ENCODE results near the gene TMPRSS3. TPM values are rescaled to one million over a fixed set of nuclear protein-coding genes. Genes with fewer than 3 reads are reported as not detected.

Gene TMPRSS3
- polyA plus RNA-seq, 1 of the 3 experiments (the other 2 are of a cell fraction) = not detected

- no peak for TF ChIP-seq TCF12 (IDR thresholded peaks at IDR 0.05)
- no peak for TF ChIP-seq YY1 (IDR thresholded peaks at IDR 0.05; ENCODE audit: low read depth)
- no peak for TF ChIP-seq MXI1 (IDR thresholded peaks at IDR 0.05; ENCODE audit: low read depth, low read length)
- TF ChIP-seq GABPA (IDR thresholded peaks at IDR 0.05; ENCODE audit: low read depth) = no peak
- no peak for TF ChIP-seq RAD21 (IDR thresholded peaks at IDR 0.05; ENCODE audit: low read length)
- no peak for TF ChIP-seq NFIC (IDR thresholded peaks at IDR 0.05; ENCODE audit: borderline replicate concordance)
- TF ChIP-seq RCOR1 (IDR thresholded peaks at IDR 0.05; ENCODE audit: low read length) = no peak
- TF ChIP-seq, protein P1, sequence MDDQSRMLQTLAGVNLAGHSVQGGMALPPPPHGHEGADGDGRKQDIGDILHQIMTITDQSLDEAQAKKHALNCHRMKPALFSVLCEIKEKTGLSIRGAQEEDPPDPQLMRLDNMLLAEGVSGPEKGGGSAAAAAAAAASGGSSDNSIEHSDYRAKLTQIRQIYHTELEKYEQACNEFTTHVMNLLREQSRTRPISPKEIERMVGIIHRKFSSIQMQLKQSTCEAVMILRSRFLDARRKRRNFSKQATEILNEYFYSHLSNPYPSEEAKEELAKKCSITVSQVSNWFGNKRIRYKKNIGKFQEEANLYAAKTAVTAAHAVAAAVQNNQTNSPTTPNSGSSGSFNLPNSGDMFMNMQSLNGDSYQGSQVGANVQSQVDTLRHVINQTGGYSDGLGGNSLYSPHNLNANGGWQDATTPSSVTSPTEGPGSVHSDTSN (IDR thresholded peaks at IDR 0.05) = no peak
- no peak for TF ChIP-seq SIN3A (IDR thresholded peaks at IDR 0.05; ENCODE audit: borderline replicate concordance, low read depth, low read length)
- TF ChIP-seq TAF1 (IDR thresholded peaks at IDR 0.05; ENCODE audit: borderline replicate concordance, low read depth, low read length) = no peak
- TF ChIP-seq RFX5 (IDR thresholded peaks at IDR 0.05; ENCODE audit: low read length) = no peak
- no peak for TF ChIP-seq POLR2AphosphoS5 (IDR thresholded peaks at IDR 0.05; ENCODE audit: low read depth, low read length)
- TF ChIP-seq CHD2 (IDR thresholded peaks at IDR 0.05; ENCODE audit: low read length, partially characterized antibody) = no peak
- no peak for DNase-seq
- Histone ChIP-seq H3K4me1 (ENCODE audit: control insufficient read depth in 1 of 2, insufficient read depth in 2 of 2, low read depth in 1 of 2, low read length in 1 of 2) (no peaks in the 10 kb centered on the region), H3K36me3 (replicated peaks in 1 of 2; ENCODE audit: control insufficient read depth in 1 of 2, insufficient read depth in 2 of 2, low read length in 1 of 2) (no peaks in the 10 kb centered on the region), H3K27ac (ENCODE audit: low read depth in 2 of 2, low read length in 1 of 2) (no peak within 1 kb of the TSS), H4K20me1 (ENCODE audit: insufficient read depth) (no peaks in the 10 kb centered on the region), H2AFZ (ENCODE audit: low read depth) (no peak within 1 kb of the TSS), H3K4me3 (ENCODE audit: low read depth in 2 of 2, low read length in 1 of 2) (no peak within 1 kb of the TSS), H3K79me2 (ENCODE audit: insufficient read depth) (no peaks in the 10 kb centered on the region), H3K27me3 (ENCODE audit: insufficient read depth) (no peaks in the 10 kb centered on the region), H3K4me2 (no peak within 1 kb of the TSS), H3K9me2 (no peaks in the 10 kb centered on the region), H3K9ac (no peak within 1 kb of the TSS), H3F3A (replicated peaks; ENCODE audit: insufficient read depth) (no peaks in the 10 kb centered on the region), H3K9me3 (no peaks in the 10 kb centered on the region)
- ChIA-PET CTCF (interaction anchor here (0.6 to 0.7 kb wide), 2 partner anchors 94 to 286 kb away, joined by 3 read pairs; no protein-coding TSS in a partner anchor), POLR2A (no interaction called here)
- 54% methylated on average over 16 of the region's 21 CpGs for WGBS (ENCODE audit: low lambda C conversion rate)
Measured at GRCh38 chr21:42403611-42404231, 7.9 kb upstream of the TMPRSS3 start, which contains the start of gene UBASH3A. UBASH3A (plus strand) TSS chr21:42403902; CDS start chr21:42403946, 44 bp downstream.

- Histone ChIP-seq H3F3A (replicated peaks; ENCODE audit: insufficient read depth) (no peaks in the 10 kb centered on the region), H3K79me2 (ENCODE audit: insufficient read depth) (no peaks in the 10 kb centered on the region), H3K4me3 (ENCODE audit: low read depth in 2 of 2, low read length in 1 of 2) (no peak overlapping the region), H3K9me2 (no peaks in the 10 kb centered on the region), H3K9me3 (no peaks in the 10 kb centered on the region), H3K36me3 (replicated peaks in 1 of 2; ENCODE audit: control insufficient read depth in 1 of 2, insufficient read depth in 2 of 2, low read length in 1 of 2) (no peaks in the 10 kb centered on the region), H3K4me2 (no peak overlapping the region), H3K27ac (ENCODE audit: low read depth in 2 of 2, low read length in 1 of 2) (no peak overlapping the region), H2AFZ (ENCODE audit: low read depth) (no peak overlapping the region), H3K4me1 (ENCODE audit: control insufficient read depth in 1 of 2, insufficient read depth in 2 of 2, low read depth in 1 of 2, low read length in 1 of 2) (no peaks in the 10 kb centered on the region), H3K9ac (no peak overlapping the region), H3K27me3 (ENCODE audit: insufficient read depth) (no peaks in the 10 kb centered on the region), H4K20me1 (ENCODE audit: insufficient read depth) (no peaks in the 10 kb centered on the region)
- no peak for DNase-seq
- 41% methylated on average over 2 of the region's 2 CpGs for WGBS (ENCODE audit: low lambda C conversion rate)
- ChIA-PET CTCF (no interaction called here), POLR2A (no interaction called here)
- TF ChIP-seq USF1 (IDR thresholded peaks at IDR 0.05; ENCODE audit: borderline replicate concordance, low read depth) = no peak
- no peak for TF ChIP-seq MXI1 (IDR thresholded peaks at IDR 0.05; ENCODE audit: low read depth, low read length)
- TF ChIP-seq, protein P1 (IDR thresholded peaks at IDR 0.05) = no peak
- TF ChIP-seq, protein P2, sequence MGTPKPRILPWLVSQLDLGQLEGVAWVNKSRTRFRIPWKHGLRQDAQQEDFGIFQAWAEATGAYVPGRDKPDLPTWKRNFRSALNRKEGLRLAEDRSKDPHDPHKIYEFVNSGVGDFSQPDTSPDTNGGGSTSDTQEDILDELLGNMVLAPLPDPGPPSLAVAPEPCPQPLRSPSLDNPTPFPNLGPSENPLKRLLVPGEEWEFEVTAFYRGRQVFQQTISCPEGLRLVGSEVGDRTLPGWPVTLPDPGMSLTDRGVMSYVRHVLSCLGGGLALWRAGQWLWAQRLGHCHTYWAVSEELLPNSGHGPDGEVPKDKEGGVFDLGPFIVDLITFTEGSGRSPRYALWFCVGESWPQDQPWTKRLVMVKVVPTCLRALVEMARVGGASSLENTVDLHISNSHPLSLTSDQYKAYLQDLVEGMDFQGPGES (IDR thresholded peaks at IDR 0.05; ENCODE audit: low read depth, low read length) = no peak
- no peak for TF ChIP-seq RAD21 (IDR thresholded peaks at IDR 0.05; ENCODE audit: low read length)
- TF ChIP-seq, protein P3, sequence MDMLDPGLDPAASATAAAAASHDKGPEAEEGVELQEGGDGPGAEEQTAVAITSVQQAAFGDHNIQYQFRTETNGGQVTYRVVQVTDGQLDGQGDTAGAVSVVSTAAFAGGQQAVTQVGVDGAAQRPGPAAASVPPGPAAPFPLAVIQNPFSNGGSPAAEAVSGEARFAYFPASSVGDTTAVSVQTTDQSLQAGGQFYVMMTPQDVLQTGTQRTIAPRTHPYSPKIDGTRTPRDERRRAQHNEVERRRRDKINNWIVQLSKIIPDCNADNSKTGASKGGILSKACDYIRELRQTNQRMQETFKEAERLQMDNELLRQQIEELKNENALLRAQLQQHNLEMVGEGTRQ (IDR thresholded peaks at IDR 0.05; ENCODE audit: borderline replicate concordance, low read depth, low read length) = no peak
- no peak for TF ChIP-seq RCOR1 (IDR thresholded peaks at IDR 0.05; ENCODE audit: low read length)
- TF ChIP-seq ELF1 (IDR thresholded peaks at IDR 0.05) = no peak
- no peak for TF ChIP-seq EP300 (IDR thresholded peaks at IDR 0.05; ENCODE audit: borderline replicate concordance in 1 of 2, low read depth in 1 of 2, low read length in 1 of 2)
- TF ChIP-seq RXRA (IDR thresholded peaks at IDR 0.05; ENCODE audit: borderline replicate concordance, low read depth) = no peak
- no peak for TF ChIP-seq FOXJ3 (CRISPR knock-in tag; IDR thresholded peaks at IDR 0.05)
- TF ChIP-seq CHD2 (IDR thresholded peaks at IDR 0.05; ENCODE audit: low read length, partially characterized antibody) = no peak
Measured at GRCh38 chr21:42401820-42402251, 6.0 kb upstream of the TMPRSS3 start.
